Activated naive CD4-positive, alpha-beta T cell treated with anti-CD3 and anti-CD28 coated beads, Interleukin-2, amount 50 U/mL, for 24 hours (primary cell): ENCODE measurements around the gene ALKAL2.

Experiments used
- H3K27ac Mint-ChIP-seq: one replicate; pipeline ENCODE4 v1.8.0; 2021; ENCODE audit warnings: mild to moderate bottlenecking, mixed read lengths
- H3K27me3 Mint-ChIP-seq: one replicate; pipeline ENCODE4 v1.8.0; 2021; ENCODE audit warnings: mixed read lengths
- H3K36me3 Mint-ChIP-seq: one replicate; pipeline ENCODE4 v1.8.0; 2021; ENCODE audit warnings: mixed read lengths
- H3K4me1 Mint-ChIP-seq: one replicate; pipeline ENCODE4 v1.8.0; 2021; ENCODE audit warnings: mixed read lengths
- H3K4me3 Mint-ChIP-seq: one replicate; pipeline ENCODE4 v1.8.0; 2021; ENCODE audit warnings: mild to moderate bottlenecking, mixed read lengths
- H3K9me3 Mint-ChIP-seq: one replicate; pipeline ENCODE4 v1.8.0; 2021; ENCODE audit warnings: mixed read lengths

The ALKAL2 gene

GRCh38 chr2:249538-250042 is 38.3 kb downstream of the ALKAL2 start:
- no peak overlapping the region for H3K4me3 Mint-ChIP-seq
- H3K27me3 Mint-ChIP-seq: no peaks in the 10 kb centered on the region
- H3K36me3 Mint-ChIP-seq: peaks cover 14% of the 10 kb centered on the region
- H3K27ac Mint-ChIP-seq: no peak overlapping the region
- H3K4me1 Mint-ChIP-seq: peaks cover 5% of the 10 kb centered on the region
- H3K9me3 Mint-ChIP-seq: no peaks in the 10 kb centered on the region

- Mint-ChIP-seq H3K27ac (no peak overlapping the region), H3K4me1 (peaks cover 5% of the 10 kb centered on the region), H3K36me3 (peaks cover 17% of the 10 kb centered on the region), H3K4me3 (no peak overlapping the region), H3K9me3 (no peaks in the 10 kb centered on the region), H3K27me3 (no peaks in the 10 kb centered on the region)
These were observed 39.2 kb downstream of the ALKAL2 start for GRCh38 chr2:248724-249123.

GRCh38 chr2:246489-247144 is 41.3 kb downstream of the ALKAL2 start:
- Mint-ChIP-seq H3K36me3 (peaks cover 24% of the 10 kb centered on the region), H3K27me3 (no peaks in the 10 kb centered on the region), H3K4me1 (peaks cover 5% of the 10 kb centered on the region), H3K27ac (peak overlapping the region; percentile 46), H3K4me3 (no peak overlapping the region), H3K9me3 (no peaks in the 10 kb centered on the region)

GRCh38 chr2:244547-244946 is 43.3 kb downstream of the ALKAL2 start:
- Mint-ChIP-seq H3K36me3 (peaks cover 34% of the 10 kb centered on the region), H3K4me1 (peaks cover 5% of the 10 kb centered on the region), H3K4me3 (no peak overlapping the region), H3K27me3 (no peaks in the 10 kb centered on the region), H3K9me3 (no peaks in the 10 kb centered on the region), H3K27ac (no peak overlapping the region)

GRCh38 chr2:238869-239268 is 49.0 kb downstream of the ALKAL2 start:
- H3K4me1 Mint-ChIP-seq: peaks cover 14% of the 10 kb centered on the region
- peaks cover 25% of the 10 kb centered on the region for H3K36me3 Mint-ChIP-seq
- H3K27me3 Mint-ChIP-seq: no peaks in the 10 kb centered on the region
- H3K9me3 Mint-ChIP-seq: no peaks in the 10 kb centered on the region
- H3K4me3 Mint-ChIP-seq: no peak overlapping the region
- no peak overlapping the region for H3K27ac Mint-ChIP-seq

GRCh38 chr2:238431-238830 is 49.5 kb downstream of the ALKAL2 start:
- Mint-ChIP-seq H3K9me3 (no peaks in the 10 kb centered on the region), H3K36me3 (peaks cover 26% of the 10 kb centered on the region), H3K27ac (no peak overlapping the region), H3K4me3 (peak overlapping the region; percentile 40), H3K4me1 (peaks cover 14% of the 10 kb centered on the region), H3K27me3 (no peaks in the 10 kb centered on the region)

- H3K4me3 Mint-ChIP-seq: peak overlapping the region; percentile 40
- peaks cover 14% of the 10 kb centered on the region for H3K4me1 Mint-ChIP-seq
- no peak overlapping the region for H3K27ac Mint-ChIP-seq
- no peaks in the 10 kb centered on the region for H3K9me3 Mint-ChIP-seq
- no peaks in the 10 kb centered on the region for H3K27me3 Mint-ChIP-seq
- H3K36me3 Mint-ChIP-seq: peaks cover 23% of the 10 kb centered on the region
These were observed 50.0 kb downstream of the ALKAL2 start for GRCh38 chr2:237878-238277.

- peaks cover 14% of the 10 kb centered on the region for H3K4me1 Mint-ChIP-seq
- H3K36me3 Mint-ChIP-seq: peaks cover 19% of the 10 kb centered on the region
- H3K9me3 Mint-ChIP-seq: no peaks in the 10 kb centered on the region
- H3K27me3 Mint-ChIP-seq: no peaks in the 10 kb centered on the region
- no peak overlapping the region for H3K4me3 Mint-ChIP-seq
- H3K27ac Mint-ChIP-seq: no peak overlapping the region
These were observed 50.8 kb downstream of the ALKAL2 start for GRCh38 chr2:236993-237539.

- peaks cover 14% of the 10 kb centered on the region for H3K4me1 Mint-ChIP-seq
- peaks cover 7% of the 10 kb centered on the region for H3K36me3 Mint-ChIP-seq
- H3K27ac Mint-ChIP-seq: no peak overlapping the region
- H3K9me3 Mint-ChIP-seq: no peaks in the 10 kb centered on the region
- H3K27me3 Mint-ChIP-seq: no peaks in the 10 kb centered on the region
- no peak overlapping the region for H3K4me3 Mint-ChIP-seq
These were observed 53.5 kb downstream of the ALKAL2 start for GRCh38 chr2:234421-234820.

GRCh38 chr2:233030-233429 is 54.9 kb downstream of the ALKAL2 start:
- no peaks in the 10 kb centered on the region for H3K9me3 Mint-ChIP-seq
- H3K36me3 Mint-ChIP-seq: peaks cover 11% of the 10 kb centered on the region
- H3K27ac Mint-ChIP-seq: no peak overlapping the region
- peaks cover 5% of the 10 kb centered on the region for H3K4me1 Mint-ChIP-seq
- H3K4me3 Mint-ChIP-seq: no peak overlapping the region
- no peaks in the 10 kb centered on the region for H3K27me3 Mint-ChIP-seq

GRCh38 chr2:231521-232185 is 56.2 kb downstream of the ALKAL2 start:
- Mint-ChIP-seq H3K27me3 (no peaks in the 10 kb centered on the region), H3K4me1 (no peaks in the 10 kb centered on the region), H3K9me3 (no peaks in the 10 kb centered on the region), H3K4me3 (no peak overlapping the region), H3K36me3 (peaks cover 16% of the 10 kb centered on the region), H3K27ac (no peak overlapping the region)
